OCI-LY3 (cell line): ENCODE results near the gene RELL2.

ENCODE experiments used
- H2AFZ ChIP-seq: fragments of 200-600, 300-600 bp; shearing (Covaris generic); 2 replicates; pipeline ENCODE4 v1.6.0; 2014; ENCODE audit warnings: antibody characterized with exemption, low read depth, low read length
- H3K27ac ChIP-seq: fragments of 200-600, 300-600 bp; sonication (generic); 2 replicates; pipeline ENCODE4 v1.5.1; 2014; ENCODE audit warnings: mild to moderate bottlenecking, low read length, moderate library complexity, mixed read lengths
- H3K27me3 ChIP-seq: fragments of 200-600, 300-600 bp; sonication (generic); 2 replicates; pipeline ENCODE4 v1.6.1; 2014; ENCODE audit warnings: low read depth, low read length, mixed read lengths
- H3K36me3 ChIP-seq: fragments of 200-600, 300-600 bp; sonication (generic); replicated peaks from 2 replicates; pipeline ENCODE3; 2014; ENCODE audit warnings: low read depth, low read length, mixed read lengths
- H3K4me1 ChIP-seq: fragments of 300-600, 200-600 bp; sonication (generic); 2 replicates; pipeline ENCODE4 v1.6.1; 2014; ENCODE audit warnings: low read length, mixed read lengths
- H3K4me2 ChIP-seq: fragments of 200-600, 300-600 bp; sonication (generic); 2 replicates; pipeline ENCODE4 v1.6.1; 2014; ENCODE audit warnings: low read length, mixed read lengths
- H3K4me3 ChIP-seq: fragments of 300-600, 200-600 bp; sonication (generic); 2 replicates; pipeline ENCODE4 v1.5.1; 2014; ENCODE audit warnings: antibody characterized with exemption, mild to moderate bottlenecking, low read length, moderate library complexity
- H3K79me2 ChIP-seq: fragments of 300-600, 200-600 bp; shearing (Covaris generic); 2 replicates; pipeline ENCODE4 v1.6.1; 2014; ENCODE audit warnings: mild to moderate bottlenecking, low read length, mixed read lengths
- H3K9ac ChIP-seq: fragments of 300-600, 200-600 bp; shearing (Covaris generic); 2 replicates; pipeline ENCODE4 v1.6.0; 2014; ENCODE audit warnings: mild to moderate bottlenecking, low read length, moderate library complexity
- H3K9me3 ChIP-seq: fragments of 200-600, 300-600 bp; shearing (Covaris generic); 2 replicates; pipeline ENCODE4 v1.6.1; 2014; ENCODE audit warnings: low read length, mixed read lengths; ENCODE audit not compliant: insufficient read depth
- H4K20me1 ChIP-seq: fragments of 200-600, 300-600 bp; sonication (generic); 2 replicates; pipeline ENCODE4 v1.6.1; 2016; ENCODE audit warnings: low read length, mixed read lengths; ENCODE audit not compliant: insufficient read depth
- CTCF ChIP-seq: fragments of 200-600, 300-600 bp; sonication (generic); IDR thresholded peaks from 2 replicates; pipeline ENCODE4 v1.5.1; 2014; ENCODE audit warnings: antibody characterized with exemption, low read length, low read depth
- EZH2phosphoT487 ChIP-seq: fragments of 200-600 bp; shearing (Covaris generic); IDR thresholded peaks from 2 replicates; pipeline ENCODE4 v1.6.1; 2018; ENCODE audit warnings: antibody characterized with exemption, mixed run types, low read depth

Gene RELL2

GRCh38 chr5:141617682-141618029 is 19.1 kb upstream of the RELL2 start:
- no peaks in the 10 kb centered on the region for H4K20me1 ChIP-seq
- H3K4me3 ChIP-seq: peak overlapping the region; percentile 99
- peak overlapping the region; percentile 98 for H3K4me2 ChIP-seq
- no peaks in the 10 kb centered on the region for H3K27me3 ChIP-seq
- TF ChIP-seq CTCF (no peak), EZH2phosphoT487 (no peak)
- H3K9me3 ChIP-seq: no peaks in the 10 kb centered on the region
- peak overlapping the region; percentile 97 for H3K9ac ChIP-seq
- peaks cover 32% of the 10 kb centered on the region for H3K36me3 ChIP-seq
- H3K27ac ChIP-seq: no peak overlapping the region
- H3K4me1 ChIP-seq: peaks cover 25% of the 10 kb centered on the region
- no peak overlapping the region for H2AFZ ChIP-seq
- H3K79me2 ChIP-seq: peaks cover 55% of the 10 kb centered on the region

- Histone ChIP-seq H3K9ac (peak overlapping the region; percentile 97), H3K4me1 (peaks cover 30% of the 10 kb centered on the region), H3K36me3 (peaks cover 32% of the 10 kb centered on the region), H3K9me3 (no peaks in the 10 kb centered on the region), H3K27ac (peak overlapping the region; percentile 58), H3K27me3 (no peaks in the 10 kb centered on the region), H3K4me2 (peak overlapping the region; percentile 98), H3K4me3 (peak overlapping the region; percentile 99), H3K79me2 (peaks cover 50% of the 10 kb centered on the region), H2AFZ (peak overlapping the region; percentile 79; the same call in 1 of the 2 replicates), H4K20me1 (no peaks in the 10 kb centered on the region)
- TF ChIP-seq EZH2phosphoT487: no peak
- no peak for TF ChIP-seq CTCF
Observed at GRCh38 chr5:141618030-141618803, 18.6 kb upstream of the RELL2 start.

- H3K27me3 ChIP-seq: no peaks in the 10 kb centered on the region
- peak within 1 kb of the TSS; percentile 79; the same call in 1 of the 2 replicates for H2AFZ ChIP-seq
- peak within 1 kb of the TSS; percentile 58 for H3K27ac ChIP-seq
- no peaks in the 10 kb centered on the region for H4K20me1 ChIP-seq
- no peaks in the 10 kb centered on the region for H3K9me3 ChIP-seq
- peak within 1 kb of the TSS; percentile 98 for H3K4me2 ChIP-seq
- TF ChIP-seq CTCF (peak; percentile 77), EZH2phosphoT487 (no peak)
- peaks cover 38% of the 10 kb centered on the region for H3K4me1 ChIP-seq
- H3K79me2 ChIP-seq: peaks cover 43% of the 10 kb centered on the region
- H3K9ac ChIP-seq: peak within 1 kb of the TSS; percentile 97
- peaks cover 35% of the 10 kb centered on the region for H3K36me3 ChIP-seq
- H3K4me3 ChIP-seq: peak within 1 kb of the TSS; percentile 99
Observed at GRCh38 chr5:141618804-141619554, 17.8 kb upstream of the RELL2 start, which contains the start of gene DIAPH1. TSS of gene DIAPH1 (minus strand) at chr5:141619000. CDS start at chr5:141618914, 86 bp downstream.

GRCh38 chr5:141623186-141623585 is 13.6 kb upstream of the RELL2 start:
- H3K4me1 ChIP-seq: peaks cover 38% of the 10 kb centered on the region
- H2AFZ ChIP-seq: no peak overlapping the region
- H3K79me2 ChIP-seq: peaks cover 10% of the 10 kb centered on the region
- 0 out of 2 replicates have a peak, but pooled peaks cover under 1% of the 10 kb centered on the region for H4K20me1 ChIP-seq
- no peaks in the 10 kb centered on the region for H3K27me3 ChIP-seq
- peak overlapping the region; percentile 87 for H3K27ac ChIP-seq
- H3K4me3 ChIP-seq: peak overlapping the region; percentile 32; the same call in 1 of the 2 replicates
- TF ChIP-seq EZH2phosphoT487: no peak
- TF ChIP-seq CTCF: no peak
- H3K9ac ChIP-seq: peak overlapping the region; percentile 55
- H3K9me3 ChIP-seq: no peaks in the 10 kb centered on the region
- peak overlapping the region; percentile 67 for H3K4me2 ChIP-seq
- peaks cover 51% of the 10 kb centered on the region for H3K36me3 ChIP-seq
